Upper lobe of right lung (tissue), 1 donor: Measurements from ENCODE around the gene QPCTL. TPM values are rescaled to one million over a fixed set of nuclear protein-coding genes. Genes with fewer than 3 reads are reported as not detected.
"Not testable (repeated sequence)": the region's sequence is repeated elsewhere in the genome, so short reads cannot be mapped to it uniquely, and the experiment has no call there.

Source experiments
- ATAC-seq: fragments of 200-7000 bp; cut with Tn5 transposase; one replicate; pipeline ENCODE4 v1.9.1; 2020; ENCODE audit warnings: mild to moderate bottlenecking, moderate library complexity
- DNase-seq: peaks from one replicate; pipeline ENCODE4 v3.0.0-alpha.2; 2020
- H3K27ac ChIP-seq: fragments of 200-600 bp; one replicate; pipeline ENCODE4 v1.8.0; 2022
- H3K27me3 ChIP-seq: fragments of 200-600 bp; one replicate; pipeline ENCODE4 v1.8.0; 2022; ENCODE audit warnings: mild to moderate bottlenecking
- H3K36me3 ChIP-seq: fragments of 200-600 bp; one replicate; pipeline ENCODE4 v1.8.0; 2022
- H3K4me1 ChIP-seq: fragments of 200-600 bp; one replicate; pipeline ENCODE4 v1.8.0; 2022
- H3K4me3 ChIP-seq: fragments of 200-600 bp; one replicate; pipeline ENCODE4 v1.8.0; 2022; ENCODE audit warnings: mild to moderate bottlenecking
- H3K9me3 ChIP-seq: fragments of 200-600 bp; one replicate; pipeline ENCODE4 v1.8.0; 2022
- CTCF ChIP-seq: fragments of 200-600 bp; IDR thresholded peaks from one replicate; pipeline ENCODE4 v1.8.0; 2022; ENCODE audit warnings: antibody characterized with exemption
- intact Hi-C: fragments of 100-400 bp; cut with DNase I; formaldehyde crosslinking; loops from one replicate; pipeline ENCODE4 v1.11.0; 2022
- total RNA-seq: library from RNA; stranded (reverse); fragmentation: NEBNext Ultra II Directional; extraction: Animal tissue kit (Norgen Biotek cat#: 25700); gene quantifications from one replicate; pipeline ENCODE4 v1.2.1, GENCODE V29; 2021
- donor health status: DM: no; HTN: yes; CAD: no; lungs with severe emphysema.

QPCTL gene
- total RNA-seq, 1 donor from 2014 or later: 7.0 TPM

GRCh38 chr19:45677351-45678230 is 14.9 kb upstream of the QPCTL start:
- DNase-seq (peak; percentile 95), ATAC-seq (peak; percentile 91)
- H3K27me3 ChIP-seq: peaks cover 33% of the 10 kb centered on the region
- H3K4me3 ChIP-seq: peak overlapping the region; percentile 47
- H3K27ac ChIP-seq: no peak overlapping the region
- no peak for TF ChIP-seq CTCF
- no peaks in the 10 kb centered on the region for H3K9me3 ChIP-seq
- intact Hi-C loops: no loop called here
- H3K36me3 ChIP-seq: no peaks in the 10 kb centered on the region
- peaks cover 30% of the 10 kb centered on the region for H3K4me1 ChIP-seq

- peak overlapping the region; percentile 32 for H3K27ac ChIP-seq
- TF ChIP-seq CTCF: peak; percentile 99
- peak; percentile 93 for DNase-seq
- H3K36me3 ChIP-seq: peaks cover 21% of the 10 kb centered on the region
- peaks cover 30% of the 10 kb centered on the region for H3K4me1 ChIP-seq
- peak overlapping the region; percentile 42 for H3K4me3 ChIP-seq
- intact Hi-C loops: no loop called here
- H3K9me3 ChIP-seq: no peaks in the 10 kb centered on the region
- peaks cover 27% of the 10 kb centered on the region for H3K27me3 ChIP-seq
- ATAC-seq: peak; percentile 90
Observed at GRCh38 chr19:45681391-45682015, 11.0 kb upstream of the QPCTL start.

GRCh38 chr19:45682117-45682516 is 10.3 kb upstream of the QPCTL start:
- TF ChIP-seq CTCF: no peak
- ATAC-seq (no peak), DNase-seq (no peak)
- Histone ChIP-seq H3K27ac (peak overlapping the region; percentile 32), H3K4me3 (peak overlapping the region; percentile 42), H3K36me3 (peaks cover 27% of the 10 kb centered on the region), H3K9me3 (no peaks in the 10 kb centered on the region), H3K27me3 (peaks cover 21% of the 10 kb centered on the region), H3K4me1 (peaks cover 24% of the 10 kb centered on the region)
- intact Hi-C loops: no loop called here

GRCh38 chr19:45682908-45683307 is 9.6 kb upstream of the QPCTL start:
- H3K27ac ChIP-seq: no peak overlapping the region
- intact Hi-C loops: no loop called here
- H3K4me1 ChIP-seq: peaks cover 18% of the 10 kb centered on the region
- peaks cover 35% of the 10 kb centered on the region for H3K36me3 ChIP-seq
- no peak for DNase-seq
- no peaks in the 10 kb centered on the region for H3K9me3 ChIP-seq
- TF ChIP-seq CTCF: no peak
- peaks cover 15% of the 10 kb centered on the region for H3K27me3 ChIP-seq
- ATAC-seq: no peak
- no peak overlapping the region for H3K4me3 ChIP-seq

GRCh38 chr19:45685045-45685444 is 7.4 kb upstream of the QPCTL start:
- intact Hi-C loops, H3K27ac ChIP-seq, ATAC-seq, H3K4me3 ChIP-seq, H3K9me3 ChIP-seq, DNase-seq, H3K27me3 ChIP-seq: not testable (repeated sequence)
- Histone ChIP-seq H3K4me1 (peaks cover 12% of the 10 kb centered on the region), H3K36me3 (peaks cover 44% of the 10 kb centered on the region)

GRCh38 chr19:45687599-45687998 is 4.9 kb upstream of the QPCTL start:
- no peak for TF ChIP-seq CTCF
- Histone ChIP-seq H3K36me3 (peaks cover 44% of the 10 kb centered on the region), H3K4me1 (peaks cover 8% of the 10 kb centered on the region), H3K9me3 (no peaks in the 10 kb centered on the region), H3K4me3 (no peak overlapping the region), H3K27ac (no peak overlapping the region), H3K27me3 (no peaks in the 10 kb centered on the region)
- intact Hi-C loops: no loop called here
- DNase-seq (no peak), ATAC-seq (no peak)
